Kidney (tissue), 14 donors: ENCODE results near the gene MEX3B. TPM values are rescaled to one million over a fixed set of nuclear protein-coding genes. Genes with fewer than 3 reads are reported as not detected.

ENCODE experiments used
- DNase-seq, 5 donors: peaks; one replicate each; pipeline ENCODE4 v3.0.0-alpha.2; 2013 to 2020
- FAIRE-seq: peaks from 2 replicates; lab custom pipeline; 2012; peaks lifted over from hg19 to GRCh38; lab: Jason Lieb, UNC
- H3K27ac ChIP-seq, 2 donors: one replicate each; pipeline ENCODE4 v1.7.0; 2013; ENCODE audit warnings: low read depth in 2 of 2, low read length in 2 of 2, inconsistent platforms in 1 of 2
- H3K27me3 ChIP-seq: one replicate; pipeline ENCODE4 v1.7.1; 2013; ENCODE audit warnings: low read length, inconsistent platforms; ENCODE audit not compliant: control insufficient read depth, insufficient read depth
- H3K36me3 ChIP-seq, 3 donors: one replicate each; pipeline versions ENCODE4 v1.7.0 to v1.7.1; 2013; ENCODE audit warnings: low read length in 3 of 3, control low read depth in 1 of 3, inconsistent platforms in 1 of 3; ENCODE audit not compliant: insufficient read depth in 3 of 3, control insufficient read depth in 2 of 3
- H3K4me1 ChIP-seq, 3 donors: one replicate each; pipeline versions ENCODE4 v1.7.0 to v1.7.1; 2013; ENCODE audit warnings: low read length in 3 of 3, inconsistent platforms in 1 of 3, low read depth in 1 of 3; ENCODE audit not compliant: control insufficient read depth in 2 of 3, insufficient read depth in 2 of 3
- H3K4me3 ChIP-seq, 3 donors: one replicate each; pipeline versions ENCODE4 v1.7.0 to v1.8.1; 2013; ENCODE audit warnings: low read length in 3 of 3, control low read depth in 1 of 3, inconsistent platforms in 1 of 3
- H3K9ac ChIP-seq, 3 donors: one replicate each; pipeline versions ENCODE4 v1.7.0 to v1.7.1; 2013; ENCODE audit warnings: low read length in 3 of 3, control low read depth in 1 of 3, inconsistent platforms in 1 of 3
- H3K9me3 ChIP-seq, 3 donors: one replicate each; pipeline versions ENCODE4 v1.7.0 to v1.7.1; 2013; ENCODE audit warnings: low read length in 3 of 3, control low read depth in 1 of 3, inconsistent platforms in 1 of 3; ENCODE audit not compliant: control insufficient read depth in 2 of 3, insufficient read depth in 1 of 3
- intact Hi-C: fragments of 100-400 bp; cut with DNase I; formaldehyde crosslinking; loops from one replicate; pipeline ENCODE4 v1.11.1; 2022
- polyA plus RNA-seq: library from polyadenylated mRNA; stranded (reverse); fragments of 350-450 nt; fragmentation: Illumina TruSeq; extraction: RNeasy Lipid Tissue Mini Kit (QIAGEN cat#74804); gene quantifications from one replicate; pipeline ENCODE4 v1.2.3, GENCODE V29; 2014; ENCODE audit warnings: low read depth, low replicate concordance; ENCODE audit not compliant: insufficient read depth
- total RNA-seq: library from RNA; stranded (reverse); fragmentation: NEBNext Ultra II Directional; extraction: Animal tissue kit (Norgen Biotek cat#: 25700); gene quantifications from one replicate; pipeline ENCODE4 v1.2.1, GENCODE V29; 2021
- TF ChIP-seq, protein P1 (sequence below): IDR thresholded peaks from 3 replicates; pipeline ENCODE4 v1.5.1; 2012; ENCODE audit warnings: mild to moderate bottlenecking, moderate library complexity, borderline replicate concordance; ENCODE audit not compliant: insufficient read depth; ENCODE audit errors: extremely low read depth
- donor health status: control.
- donor health status: control.
- donor health status: control.
- donor health status: control.
- donor health status: control.
- donor health status: DM: yes; HTN: yes; CAD: no.
- donor health status: Normal renal cell carcinoma (clear cell type).

Gene MEX3B
- total and polyA plus RNA-seq, 2 donors from 2014 or later = 0.28 to 0.91 TPM

- TF ChIP-seq, protein P1, sequence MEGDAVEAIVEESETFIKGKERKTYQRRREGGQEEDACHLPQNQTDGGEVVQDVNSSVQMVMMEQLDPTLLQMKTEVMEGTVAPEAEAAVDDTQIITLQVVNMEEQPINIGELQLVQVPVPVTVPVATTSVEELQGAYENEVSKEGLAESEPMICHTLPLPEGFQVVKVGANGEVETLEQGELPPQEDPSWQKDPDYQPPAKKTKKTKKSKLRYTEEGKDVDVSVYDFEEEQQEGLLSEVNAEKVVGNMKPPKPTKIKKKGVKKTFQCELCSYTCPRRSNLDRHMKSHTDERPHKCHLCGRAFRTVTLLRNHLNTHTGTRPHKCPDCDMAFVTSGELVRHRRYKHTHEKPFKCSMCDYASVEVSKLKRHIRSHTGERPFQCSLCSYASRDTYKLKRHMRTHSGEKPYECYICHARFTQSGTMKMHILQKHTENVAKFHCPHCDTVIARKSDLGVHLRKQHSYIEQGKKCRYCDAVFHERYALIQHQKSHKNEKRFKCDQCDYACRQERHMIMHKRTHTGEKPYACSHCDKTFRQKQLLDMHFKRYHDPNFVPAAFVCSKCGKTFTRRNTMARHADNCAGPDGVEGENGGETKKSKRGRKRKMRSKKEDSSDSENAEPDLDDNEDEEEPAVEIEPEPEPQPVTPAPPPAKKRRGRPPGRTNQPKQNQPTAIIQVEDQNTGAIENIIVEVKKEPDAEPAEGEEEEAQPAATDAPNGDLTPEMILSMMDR = no peak
- Histone ChIP-seq H3K9ac (no peak overlapping the region), H3K27me3 (no peaks in the 10 kb centered on the region), H3K36me3 (no peaks in the 10 kb centered on the region), H3K4me3 (no peak overlapping the region), H3K27ac (no peak overlapping the region), H3K4me1 (no peaks in the 10 kb centered on the region), H3K9me3 (no peaks in the 10 kb centered on the region)
- FAIRE-seq = no peak
- no peak for DNase-seq
- intact Hi-C loops = loop anchor here (10.0 kb wide), 1 partner anchor 64 kb away; no protein-coding TSS in a partner anchor
These were observed 15.0 kb upstream of the MEX3B start for GRCh38 chr15:82060817-82061216.

GRCh38 chr15:82058517-82059204 is 12.8 kb upstream of the MEX3B start:
- Histone ChIP-seq H3K36me3 (no peaks in the 10 kb centered on the region), H3K27me3 (no peaks in the 10 kb centered on the region), H3K9ac (no peak overlapping the region), H3K4me1 (no peaks in the 10 kb centered on the region), H3K4me3 (no peak overlapping the region), H3K9me3 (no peaks in the 10 kb centered on the region), H3K27ac (no peak overlapping the region)
- FAIRE-seq (no peak), DNase-seq (peak in 1 of 5 donors; percentile 17)
- intact Hi-C loops = no loop called here
- TF ChIP-seq, protein P1 = no peak

DNA sequence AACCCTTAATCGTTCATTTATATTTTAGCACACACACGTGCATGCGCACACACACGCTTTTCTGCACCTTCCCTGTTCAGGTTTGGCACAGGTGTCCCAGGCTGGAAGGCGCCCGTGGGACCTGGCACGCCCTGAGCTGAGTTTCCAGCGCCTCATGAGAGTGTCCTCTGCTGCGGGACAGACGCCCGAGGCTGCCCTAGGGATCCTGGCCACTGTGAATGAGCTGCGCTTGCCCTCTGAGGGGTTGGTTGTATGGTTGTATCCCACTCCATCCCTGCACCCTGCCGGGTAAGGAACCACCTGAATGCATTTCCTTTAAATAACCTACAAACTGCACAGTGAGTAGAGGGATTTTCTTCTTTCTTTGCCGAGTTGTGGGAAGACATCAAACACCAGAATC is 12.2 kb upstream of the MEX3B start:
- H3K9me3 ChIP-seq = no peaks in the 10 kb centered on the region
- H3K4me1 ChIP-seq = no peaks in the 10 kb centered on the region
- FAIRE-seq (no peak), DNase-seq (no peak)
- H3K4me3 ChIP-seq = no peak overlapping the region
- TF ChIP-seq, protein P1 = no peak
- no peaks in the 10 kb centered on the region for H3K36me3 ChIP-seq
- H3K9ac ChIP-seq = no peak overlapping the region
- intact Hi-C loops = no loop called here
- no peaks in the 10 kb centered on the region for H3K27me3 ChIP-seq
- H3K27ac ChIP-seq = no peak overlapping the region
